Endothelial cell of umbilical vein (primary cell): ENCODE results near the gene CYTIP. TPM values are rescaled to one million over a fixed set of nuclear protein-coding genes. Genes with fewer than 3 reads are reported as not detected.

Experiments used
- BruUV-seq: library from RNA; stranded (reverse); fragments of 400-500 nt; replicated peaks from 2 replicates; lab custom pipeline; 2021; lab: Mats Ljungman, UMichigan
- CTCF ChIA-PET: fragments of 300-600, 350-600 bp; sonication (Branson Sonifier 250); formaldehyde crosslinking; loops from one replicate; lab custom pipeline; 2021; ENCODE audit warnings: antibody characterized with exemption, inconsistent platforms; lab: Charles Lee
- POLR2A ChIA-PET: fragments of 300-600, 350-600 bp; sonication (Branson Sonifier 250); formaldehyde crosslinking; loops from one replicate; lab custom pipeline; 2021; ENCODE audit warnings: antibody characterized with exemption, inconsistent platforms; lab: Charles Lee
- DNase-seq: peaks from one replicate; pipeline ENCODE4 v3.0.0-alpha.2; 2011; ENCODE audit warnings: low read depth, low spot score
- FAIRE-seq: peaks from 2 replicates; lab custom pipeline; 2011; peaks lifted over from hg19 to GRCh38; lab: Jason Lieb, UNC
- H2AFZ ChIP-seq: 2 replicates; pipeline ENCODE4 v1.6.0; 2012; ENCODE audit warnings: low read depth, low read length, control low read depth, inconsistent platforms
- H3K27ac ChIP-seq: 2 replicates; pipeline ENCODE4 v1.5.1; 2011; ENCODE audit warnings: low read depth, mild to moderate bottlenecking, control low read depth, low read length, moderate library complexity; ENCODE audit not compliant: insufficient read depth
- H3K27me3 ChIP-seq, 2 experiments: 2 replicates each; pipeline versions ENCODE4 v1.6.0 to v1.6.1; 2011; ENCODE audit warnings: low read length in 2 of 2, mixed read lengths in 1 of 2; ENCODE audit not compliant: control insufficient read depth in 2 of 2, insufficient read depth in 2 of 2
- H3K36me3 ChIP-seq, 2 experiments: 2 replicates in 1 of 2; 3 replicates in 1 of 2; pipeline ENCODE4 v1.5.1; 2011; ENCODE audit warnings: low read length in 2 of 2, mild to moderate bottlenecking in 1 of 2, moderate library complexity in 1 of 2; ENCODE audit not compliant: control insufficient read depth in 2 of 2, insufficient read depth in 2 of 2; ENCODE audit errors: extremely low read depth in 1 of 2
- H3K4me1 ChIP-seq: 3 replicates; pipeline ENCODE4 v1.5.1; 2011; ENCODE audit warnings: mild to moderate bottlenecking, low read length; ENCODE audit not compliant: control insufficient read depth, insufficient read depth; ENCODE audit errors: extremely low read depth
- H3K4me2 ChIP-seq: 2 replicates; pipeline ENCODE4 v1.6.1; 2011; ENCODE audit warnings: low read length, control low read depth, mixed read lengths; ENCODE audit not compliant: insufficient read depth
- H3K4me3 ChIP-seq, 3 experiments: fragments of 200-600 bp in 1 of 3; sonication (generic), shearing (Covaris generic) in 1 of 3; replicated peaks in 1 of 3; 2 replicates each; pipeline ENCODE4 v1.5.1; 2011 to 2016; ENCODE audit warnings: control low read depth in 3 of 3, low read length in 3 of 3, mild to moderate bottlenecking in 2 of 3, inconsistent platforms in 1 of 3, low read depth in 1 of 3, moderate library complexity in 1 of 3; ENCODE audit not compliant: insufficient read depth in 1 of 3
- H3K79me2 ChIP-seq: 2 replicates; pipeline ENCODE4 v1.6.0; 2012; ENCODE audit warnings: low read length, inconsistent platforms; ENCODE audit not compliant: control insufficient read depth, insufficient read depth
- H3K9ac ChIP-seq: replicated peaks from 2 replicates; pipeline ENCODE3; 2011; ENCODE audit warnings: low read length, control low read depth; ENCODE audit not compliant: insufficient read depth; ENCODE audit errors: extremely low read depth
- H3K9me1 ChIP-seq: replicated peaks from 3 replicates; pipeline ENCODE4 v1.6.0; 2011; ENCODE audit warnings: mild to moderate bottlenecking, low read length; ENCODE audit not compliant: control insufficient read depth, insufficient read depth; ENCODE audit errors: extremely low read depth
- H3K9me3 ChIP-seq: replicated peaks from 2 replicates; pipeline ENCODE4 v1.5.1; 2012; ENCODE audit warnings: low read length, inconsistent platforms; ENCODE audit not compliant: control insufficient read depth, insufficient read depth
- H4K20me1 ChIP-seq: replicated peaks from 2 replicates; pipeline ENCODE3; 2011; ENCODE audit warnings: mild to moderate bottlenecking, low read length; ENCODE audit not compliant: control insufficient read depth, insufficient read depth; ENCODE audit errors: extremely low read depth
- CTCF ChIP-seq, 2 donors: IDR thresholded peaks; 1 replicate in 1 of 2; 2 replicates in 1 of 2; pipeline ENCODE4 v1.5.1; 2011; ENCODE audit warnings: low read length in 2 of 2, mild to moderate bottlenecking in 2 of 2, moderate library complexity in 2 of 2, control low read depth in 1 of 2, inconsistent platforms in 1 of 2, low read depth in 1 of 2; ENCODE audit not compliant: insufficient read depth in 1 of 2; ENCODE audit errors: extremely low read depth in 1 of 2
- EZH2 ChIP-seq: IDR thresholded peaks from 2 replicates; pipeline ENCODE4 v1.6.1; 2012; ENCODE audit warnings: borderline replicate concordance, low read depth, mild to moderate bottlenecking, moderate library complexity, low read length, inconsistent platforms; ENCODE audit not compliant: severe bottlenecking
- FOS ChIP-seq: IDR thresholded peaks from 2 replicates; pipeline ENCODE4 v1.6.1; 2011; ENCODE audit warnings: mild to moderate bottlenecking, low read length, moderate library complexity, borderline replicate concordance; ENCODE audit not compliant: insufficient read depth
- GATA2 ChIP-seq: IDR thresholded peaks from 2 replicates; pipeline ENCODE4 v1.7.0; 2011; ENCODE audit warnings: low read depth, mild to moderate bottlenecking, moderate library complexity, mixed read lengths, low read length; ENCODE audit not compliant: insufficient read length, insufficient read depth
- JUN ChIP-seq: IDR thresholded peaks from 2 replicates; pipeline ENCODE4 v1.6.1; 2011; ENCODE audit warnings: borderline replicate concordance, low read depth; ENCODE audit not compliant: insufficient read length, insufficient read depth
- MYC ChIP-seq: IDR thresholded peaks from one replicate; pipeline ENCODE4 v1.6.1; 2011; ENCODE audit warnings: mild to moderate bottlenecking, low read depth, low read length
- POLR2A ChIP-seq: IDR thresholded peaks from 2 replicates; pipeline ENCODE4 v1.6.1; 2012; ENCODE audit warnings: low read depth, mild to moderate bottlenecking, control low read depth, low read length
- POLR2AphosphoS5 ChIP-seq: IDR thresholded peaks from 2 replicates; pipeline ENCODE4 v1.6.1; 2012; ENCODE audit warnings: low read depth, mild to moderate bottlenecking, control low read depth, low read length, moderate library complexity; ENCODE audit not compliant: insufficient read depth
- dilution Hi-C: fragments of 300-500 bp; cut with MboI; formaldehyde crosslinking; loops from one replicate; pipeline ENCODE4 v1.15.0; 2019; ENCODE audit warnings: low sequenced_read_pairs; ENCODE audit not compliant: extremely low pct_ligation_motif_present
- intact Hi-C: fragments of 100-400 bp; cut with micrococcal nuclease; formaldehyde crosslinking; loops from one replicate; pipeline ENCODE4 v1.10.0; 2022
- polyA plus RNA-seq, 4 experiments: library from polyadenylated mRNA; depleted of rRNA in 3 of 4; stranded (reverse) in 3 of 4; unstranded in 1 of 4; fragments of >200 nt; gene quantifications; 2 replicates each; pipeline versions ENCODE4 v1.2.1 to v1.2.3, GENCODE V29; 2011 to 2012; ENCODE audit warnings: missing spikeins in 1 of 4
- total RNA-seq: library from RNA; stranded (reverse); gene quantifications from 2 replicates; pipeline ENCODE4 v1.2.3, GENCODE V29; 2021
- TF ChIP-seq, protein P1 (sequence below): IDR thresholded peaks from 2 replicates; pipeline ENCODE4 v1.6.1; 2011; ENCODE audit not compliant: insufficient read depth, insufficient read length

The CYTIP gene
- total and polyA plus RNA-seq, 2 donors (not counting 3 experiments of a cell fraction or from before 2014, with no cell fraction given) = not detected

GRCh38 chr2:157421331-157421944 lies 22.5 kb downstream of the CYTIP start:
- intact Hi-C loops = no loop called here
- TF ChIP-seq, protein P1, sequence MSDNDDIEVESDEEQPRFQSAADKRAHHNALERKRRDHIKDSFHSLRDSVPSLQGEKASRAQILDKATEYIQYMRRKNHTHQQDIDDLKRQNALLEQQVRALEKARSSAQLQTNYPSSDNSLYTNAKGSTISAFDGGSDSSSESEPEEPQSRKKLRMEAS = no peak
- no peak for TF ChIP-seq CTCF (IDR thresholded peaks at IDR 0.05; ENCODE audit: extremely low read depth in 1 of 2, insufficient read depth in 1 of 2, low read depth in 1 of 2, low read length in 2 of 2)
- TF ChIP-seq FOS = no peak
- TF ChIP-seq MYC = no peak
- no peak for TF ChIP-seq EZH2
- TF ChIP-seq POLR2A = no peak
- TF ChIP-seq POLR2AphosphoS5 = no peak
- no peak for TF ChIP-seq GATA2
- no peak for TF ChIP-seq JUN
- Histone ChIP-seq H3K27me3 (no peaks in the 10 kb centered on the region), H4K20me1 (no peaks in the 10 kb centered on the region), H3K27ac (no peak overlapping the region), H3K4me2 (no peak overlapping the region), H3K4me3 (no peak overlapping the region), H3K79me2 (no peaks in the 10 kb centered on the region), H3K9ac (no peak overlapping the region), H3K9me1 (no peaks in the 10 kb centered on the region), H3K9me3 (no peaks in the 10 kb centered on the region), H3K36me3 (no peaks in the 10 kb centered on the region), H3K4me1 (no peaks in the 10 kb centered on the region), H2AFZ (no peak overlapping the region)
- ChIA-PET POLR2A (no interaction called here), CTCF (no interaction called here)
- BruUV-seq = no TSS peak
- DNase-seq = no peak
- dilution Hi-C loops = no loop called here
- no peak for FAIRE-seq
